Suprapubic skin (tissue), 4 donors: Measurements from ENCODE around the gene ADAD2. TPM values are rescaled to one million over a fixed set of nuclear protein-coding genes. Genes with fewer than 3 reads are reported as not detected.

Experiments
- DNase-seq, 2 donors: peaks; one replicate each; pipeline ENCODE4 v3.0.0-alpha.2; 2019; ENCODE audit warnings: low spot score in 2 of 2
- H3K27ac ChIP-seq: fragments of 200-600 bp; sonication (generic); one replicate; pipeline ENCODE4 v1.5.1; 2019
- H3K27me3 ChIP-seq: fragments of 200-600 bp; sonication (generic); one replicate; pipeline ENCODE4 v1.5.1; 2019
- H3K36me3 ChIP-seq: fragments of 200-600 bp; sonication (generic); one replicate; pipeline ENCODE4 v1.5.1; 2019
- H3K4me1 ChIP-seq: fragments of 200-600 bp; sonication (generic); one replicate; pipeline ENCODE4 v1.5.1; 2019
- H3K4me3 ChIP-seq: fragments of 200-600 bp; sonication (generic); one replicate; pipeline ENCODE4 v1.5.1; 2019; ENCODE audit warnings: mild to moderate bottlenecking
- H3K9me3 ChIP-seq: fragments of 200-600 bp; sonication (generic); one replicate; pipeline ENCODE4 v1.5.1; 2019
- CTCF ChIP-seq, 2 donors: fragments of 200-600 bp in 1 of 2; fragments of 450-650 bp in 1 of 2; sonication (generic) in 1 of 2; IDR thresholded peaks; one replicate each; pipeline ENCODE4 v1.5.1; 2016 to 2019; ENCODE audit warnings: antibody characterized with exemption in 2 of 2, mild to moderate bottlenecking in 1 of 2, moderate library complexity in 1 of 2
- EP300 ChIP-seq: sonication (generic); formaldehyde crosslinking; IDR thresholded peaks from one replicate; pipeline ENCODE4 v1.6.1; 2017; ENCODE audit warnings: antibody characterized with exemption
- POLR2A ChIP-seq, 2 donors: fragments of 450-650 bp; IDR thresholded peaks; one replicate each; pipeline ENCODE4 v1.6.1; 2017; ENCODE audit warnings: antibody characterized with exemption in 2 of 2, mild to moderate bottlenecking in 2 of 2, moderate library complexity in 2 of 2
- POLR2AphosphoS5 ChIP-seq, 3 donors: sonication (generic); formaldehyde crosslinking; IDR thresholded peaks; one replicate each; pipeline ENCODE4 v1.6.1; 2017; ENCODE audit warnings: antibody characterized with exemption in 3 of 3
- WGBS: methylation state at CpG from one replicate; pipeline ENCODE4 v1.1.5; 2018; 5-methylcytosine and 5-hydroxymethylcytosine counted together
- total RNA-seq, 4 donors: library from RNA; depleted of rRNA; stranded (reverse); fragments of >200 nt; gene quantifications; one replicate each; pipeline ENCODE4 v1.1.0, GENCODE V29; 2016

The ADAD2 gene
- total RNA-seq, 4 donors from 2014 or later = 1.9 to 2.6 (median 2.4) TPM; not detected in 1

- no peaks in the 10 kb centered on the region for H3K36me3 ChIP-seq
- WGBS = 86% methylated on average over 11 of the region's 11 CpGs
- no peak for TF ChIP-seq EP300
- no peak for TF ChIP-seq CTCF (IDR thresholded peaks at IDR 0.05)
Observed at GRCh38 chr16:84169765-84170310, 21.1 kb upstream of the ADAD2 start.

GRCh38 chr16:84174396-84174795 lies 16.6 kb upstream of the ADAD2 start:
- H3K27ac ChIP-seq = no peak overlapping the region
- H3K9me3 ChIP-seq = no peaks in the 10 kb centered on the region
- WGBS = 80% methylated on average over 11 of the region's 11 CpGs
- H3K36me3 ChIP-seq = peaks cover 14% of the 10 kb centered on the region
- H3K4me3 ChIP-seq = no peak overlapping the region
- DNase-seq = no peak
- TF ChIP-seq EP300 (no peak), CTCF (IDR thresholded peaks at IDR 0.05) (no peak), POLR2AphosphoS5 (IDR thresholded peaks at IDR 0.05) (no peak), POLR2A (IDR thresholded peaks at IDR 0.05) (no peak)
- no peaks in the 10 kb centered on the region for H3K27me3 ChIP-seq
- peaks cover 32% of the 10 kb centered on the region for H3K4me1 ChIP-seq

More at GRCh38 chr16:84169765-84170310, 21.1 kb upstream of the ADAD2 start:
- Histone ChIP-seq H3K4me3 (no peak overlapping the region), H3K27ac (no peak overlapping the region), H3K9me3 (no peaks in the 10 kb centered on the region), H3K4me1 (no peaks in the 10 kb centered on the region), H3K27me3 (peaks cover 8% of the 10 kb centered on the region)
- no peak for DNase-seq

- Histone ChIP-seq H3K4me3 (no peak overlapping the region), H3K27ac (peak overlapping the region; percentile 82), H3K36me3 (peaks cover 25% of the 10 kb centered on the region), H3K9me3 (no peaks in the 10 kb centered on the region), H3K27me3 (no peaks in the 10 kb centered on the region), H3K4me1 (peaks cover 32% of the 10 kb centered on the region)
- whole genome bisulfite sequencing = 32% methylated on average over 10 of the region's 10 CpGs
- DNase-seq = no peak
- TF ChIP-seq POLR2A (IDR thresholded peaks at IDR 0.05) (no peak), POLR2AphosphoS5 (IDR thresholded peaks at IDR 0.05) (no peak), CTCF (IDR thresholded peaks at IDR 0.05) (peak; percentile 69 to 84)
Observed at GRCh38 chr16:84175350-84176081, 15.4 kb upstream of the ADAD2 start.

- Histone ChIP-seq H3K4me3 (no peak overlapping the region), H3K27ac (peak overlapping the region; percentile 82), H3K27me3 (no peaks in the 10 kb centered on the region), H3K4me1 (peaks cover 32% of the 10 kb centered on the region), H3K9me3 (no peaks in the 10 kb centered on the region), H3K36me3 (peaks cover 34% of the 10 kb centered on the region)
- TF ChIP-seq CTCF (IDR thresholded peaks at IDR 0.05) (no peak), POLR2A (IDR thresholded peaks at IDR 0.05) (no peak), EP300 (no peak), POLR2AphosphoS5 (IDR thresholded peaks at IDR 0.05) (no peak)
- WGBS = 44% methylated on average over 14 of the region's 18 CpGs
- DNase-seq = no peak
Observed at GRCh38 chr16:84176192-84177053, 14.5 kb upstream of the ADAD2 start.

GRCh38 chr16:84177741-84178073 lies 13.2 kb upstream of the ADAD2 start:
- peaks cover 46% of the 10 kb centered on the region for H3K36me3 ChIP-seq
- no peak for TF ChIP-seq CTCF (IDR thresholded peaks at IDR 0.05)
- TF ChIP-seq POLR2AphosphoS5 (IDR thresholded peaks at IDR 0.05) = no peak
- TF ChIP-seq EP300 = no peak
- TF ChIP-seq POLR2A (IDR thresholded peaks at IDR 0.05) = no peak
- peaks cover 32% of the 10 kb centered on the region for H3K4me1 ChIP-seq

More at GRCh38 chr16:84177741-84178073, 13.2 kb upstream of the ADAD2 start:
- WGBS = 27% methylated on average over 9 of the region's 9 CpGs
- DNase-seq = no peak
- Histone ChIP-seq H3K4me3 (no peak overlapping the region), H3K9me3 (no peaks in the 10 kb centered on the region), H3K27me3 (no peaks in the 10 kb centered on the region), H3K27ac (peak overlapping the region; percentile 82)
